ENCODE results near the gene SCNN1A. TPM values are rescaled to one million over a fixed set of nuclear protein-coding genes. Genes with fewer than 3 reads are reported as not detected.

SCNN1A gene
- total RNA-seq, 3 donors from 2014 or later = 1.3 to 175 (median 93.7) TPM

DNA sequence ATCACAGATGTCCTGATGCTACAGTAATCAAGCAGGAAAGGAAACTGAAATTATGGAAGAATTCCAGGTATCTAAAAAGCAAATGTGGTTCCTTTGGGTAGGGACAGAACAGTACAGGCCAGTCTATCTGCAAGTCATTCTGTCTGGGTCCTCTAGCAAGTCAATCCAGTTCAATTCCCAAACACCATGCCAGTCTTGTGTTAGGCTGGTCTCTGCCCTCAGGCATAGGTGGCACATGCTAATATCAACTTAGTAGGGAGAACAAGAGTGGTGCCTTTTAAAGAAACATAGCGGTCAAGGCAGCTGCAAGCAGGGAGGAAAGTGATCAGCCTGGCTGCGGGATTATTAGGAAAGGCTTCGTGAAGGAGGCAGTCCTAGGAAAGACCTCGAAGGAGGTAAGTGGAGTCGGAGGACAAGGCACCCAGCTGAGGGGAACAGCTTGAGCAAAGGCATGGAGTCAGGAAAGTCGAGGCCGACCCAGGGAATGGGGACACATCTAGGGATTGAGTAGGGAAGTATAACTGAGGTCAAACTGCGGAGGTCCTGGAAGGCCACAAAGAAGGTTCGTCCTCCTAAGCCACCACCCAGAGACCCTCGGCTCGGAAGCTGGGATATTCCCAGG lies 68.7 kb downstream of the SCNN1A start:
- Histone ChIP-seq H3K27ac (no peak overlapping the region), H3K27me3 (no peaks in the 10 kb centered on the region), H3K4me1 (peaks cover under 1 to 2% of the 10 kb centered on the region in 2 donors), H3K36me3 (no peaks in the 10 kb centered on the region), H3K9me3 (no peaks in the 10 kb centered on the region), H3K4me3 (no peak overlapping the region)
- DNase-seq (ENCODE audit: low spot score in 2 of 2) = no peak
- TF ChIP-seq POLR2A (IDR thresholded peaks at IDR 0.05) = no peak
- no peak for TF ChIP-seq POLR2AphosphoS5 (IDR thresholded peaks at IDR 0.05)
- TF ChIP-seq, protein P1, sequence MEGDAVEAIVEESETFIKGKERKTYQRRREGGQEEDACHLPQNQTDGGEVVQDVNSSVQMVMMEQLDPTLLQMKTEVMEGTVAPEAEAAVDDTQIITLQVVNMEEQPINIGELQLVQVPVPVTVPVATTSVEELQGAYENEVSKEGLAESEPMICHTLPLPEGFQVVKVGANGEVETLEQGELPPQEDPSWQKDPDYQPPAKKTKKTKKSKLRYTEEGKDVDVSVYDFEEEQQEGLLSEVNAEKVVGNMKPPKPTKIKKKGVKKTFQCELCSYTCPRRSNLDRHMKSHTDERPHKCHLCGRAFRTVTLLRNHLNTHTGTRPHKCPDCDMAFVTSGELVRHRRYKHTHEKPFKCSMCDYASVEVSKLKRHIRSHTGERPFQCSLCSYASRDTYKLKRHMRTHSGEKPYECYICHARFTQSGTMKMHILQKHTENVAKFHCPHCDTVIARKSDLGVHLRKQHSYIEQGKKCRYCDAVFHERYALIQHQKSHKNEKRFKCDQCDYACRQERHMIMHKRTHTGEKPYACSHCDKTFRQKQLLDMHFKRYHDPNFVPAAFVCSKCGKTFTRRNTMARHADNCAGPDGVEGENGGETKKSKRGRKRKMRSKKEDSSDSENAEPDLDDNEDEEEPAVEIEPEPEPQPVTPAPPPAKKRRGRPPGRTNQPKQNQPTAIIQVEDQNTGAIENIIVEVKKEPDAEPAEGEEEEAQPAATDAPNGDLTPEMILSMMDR (IDR thresholded peaks at IDR 0.05) = no peak
- intact Hi-C loops (cut with DNase I; ENCODE audit: low total_unique reads) = no loop called here

- TF ChIP-seq, protein P1 (IDR thresholded peaks at IDR 0.05) = no peak
- no peak for TF ChIP-seq POLR2A (IDR thresholded peaks at IDR 0.05)
- no peak for TF ChIP-seq POLR2AphosphoS5 (IDR thresholded peaks at IDR 0.05)
- Histone ChIP-seq H3K4me1 (no peaks in the 10 kb centered on the region), H3K36me3 (no peaks in the 10 kb centered on the region), H3K27ac (no peak overlapping the region), H3K9me3 (no peaks in the 10 kb centered on the region), H3K27me3 (no peaks in the 10 kb centered on the region), H3K4me3 (no peak overlapping the region)
- no peak for DNase-seq (ENCODE audit: low spot score in 2 of 2)
- intact Hi-C loops (cut with DNase I; ENCODE audit: low total_unique reads) = no loop called here
These were observed 69.2 kb downstream of the SCNN1A start for GRCh38 chr12:6306151-6306550.

GRCh38 chr12:6303071-6303470 lies 72.3 kb downstream of the SCNN1A start:
- no peaks in the 10 kb centered on the region for H3K4me1 ChIP-seq
- no peak overlapping the region for H3K4me3 ChIP-seq
- H3K27me3 ChIP-seq = no peaks in the 10 kb centered on the region
- no peaks in the 10 kb centered on the region for H3K9me3 ChIP-seq
- no peak overlapping the region for H3K27ac ChIP-seq
- TF ChIP-seq POLR2AphosphoS5 (IDR thresholded peaks at IDR 0.05) (no peak), POLR2A (IDR thresholded peaks at IDR 0.05) (no peak)
- TF ChIP-seq, protein P1 (IDR thresholded peaks at IDR 0.05) = no peak
- intact Hi-C loops (cut with DNase I; ENCODE audit: low total_unique reads) = no loop called here
- DNase-seq (ENCODE audit: low spot score in 2 of 2) = no peak
- no peaks in the 10 kb centered on the region for H3K36me3 ChIP-seq

DNA sequence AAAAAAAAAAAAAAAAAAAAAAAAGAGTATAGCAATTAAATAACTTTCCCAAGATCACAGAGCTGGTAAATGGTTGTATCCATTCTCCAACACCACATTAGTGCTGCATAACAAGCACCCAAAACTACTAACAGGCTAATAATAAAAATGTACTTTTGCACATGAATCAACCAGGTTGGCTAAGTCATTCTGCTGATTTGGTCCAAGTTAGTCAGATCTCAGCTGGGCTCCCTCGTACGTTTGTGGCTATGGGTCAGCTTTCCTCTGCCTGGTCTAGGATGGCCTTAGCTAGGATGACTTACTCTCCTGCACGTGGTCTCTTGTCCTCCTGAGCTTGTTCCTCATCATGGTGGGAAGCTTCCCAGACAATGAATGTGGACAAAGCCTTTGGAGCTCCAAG lies 72.7 kb downstream of the SCNN1A start:
- no peaks in the 10 kb centered on the region for H3K9me3 ChIP-seq
- H3K27ac ChIP-seq = no peak overlapping the region
- TF ChIP-seq POLR2A (IDR thresholded peaks at IDR 0.05) (no peak), POLR2AphosphoS5 (IDR thresholded peaks at IDR 0.05) (no peak)
- H3K4me3 ChIP-seq = no peak overlapping the region
- no peaks in the 10 kb centered on the region for H3K27me3 ChIP-seq
- no peaks in the 10 kb centered on the region for H3K36me3 ChIP-seq
- no peak for DNase-seq (ENCODE audit: low spot score in 2 of 2)
- H3K4me1 ChIP-seq = no peaks in the 10 kb centered on the region
- intact Hi-C loops (cut with DNase I; ENCODE audit: low total_unique reads) = no loop called here

DNA sequence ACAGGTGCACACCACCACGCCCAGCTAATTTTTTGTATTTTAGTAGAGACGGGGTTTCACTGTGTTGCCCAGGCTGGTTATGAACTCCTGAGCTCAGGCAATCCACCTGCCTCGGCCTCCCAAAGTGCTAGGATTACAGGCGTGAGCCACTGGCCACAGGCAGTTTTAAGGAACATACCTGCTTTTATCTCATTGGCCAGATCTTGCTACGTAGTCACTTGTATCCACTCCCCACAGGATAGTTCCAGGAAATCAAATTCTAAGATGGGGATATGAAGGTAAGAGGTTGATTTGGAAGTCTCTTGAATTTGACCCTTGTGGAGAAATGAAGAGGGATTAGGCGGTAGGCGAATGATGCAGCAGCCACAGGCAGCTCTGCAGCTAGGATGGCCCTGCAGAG lies 73.6 kb downstream of the SCNN1A start:
- no peak for DNase-seq (ENCODE audit: low spot score in 2 of 2)
- TF ChIP-seq, protein P1 (IDR thresholded peaks at IDR 0.05) = no peak
- TF ChIP-seq POLR2AphosphoS5 (IDR thresholded peaks at IDR 0.05) = no peak
- no peak for TF ChIP-seq POLR2A (IDR thresholded peaks at IDR 0.05)
- Histone ChIP-seq H3K27me3 (no peaks in the 10 kb centered on the region), H3K9me3 (no peaks in the 10 kb centered on the region), H3K4me1 (no peaks in the 10 kb centered on the region), H3K36me3 (no peaks in the 10 kb centered on the region), H3K4me3 (no peak overlapping the region), H3K27ac (no peak overlapping the region)
- intact Hi-C loops (cut with DNase I; ENCODE audit: low total_unique reads) = no loop called here
